NB4 (cell line): ENCODE results near the gene SEC23A.

Source experiments
- DNase-seq: peaks from one replicate; pipeline ENCODE4 v3.0.0; 2010; ENCODE audit warnings: low read depth
- H3K4me3 ChIP-seq: one replicate; pipeline ENCODE4 v1.5.1; 2011; ENCODE audit warnings: mild to moderate bottlenecking, low read depth, low read length, moderate library complexity
- MYC ChIP-seq: IDR thresholded peaks from 2 replicates; pipeline ENCODE4 v1.6.1; 2011; ENCODE audit warnings: low read depth, low read length
- POLR2A ChIP-seq: IDR thresholded peaks from 2 replicates; pipeline ENCODE4 v1.6.1; 2011; ENCODE audit warnings: mild to moderate bottlenecking; ENCODE audit not compliant: insufficient read length; ENCODE audit errors: extremely low read depth
- TF ChIP-seq, protein P1 (sequence below): IDR thresholded peaks from 2 replicates; pipeline ENCODE4 v1.6.1; 2011; ENCODE audit warnings: low read depth, low read length
- TF ChIP-seq, protein P2 (sequence below): IDR thresholded peaks from one replicate; pipeline ENCODE4 v1.5.1; 2012; ENCODE audit warnings: low read depth, low read length

Gene SEC23A

DNA sequence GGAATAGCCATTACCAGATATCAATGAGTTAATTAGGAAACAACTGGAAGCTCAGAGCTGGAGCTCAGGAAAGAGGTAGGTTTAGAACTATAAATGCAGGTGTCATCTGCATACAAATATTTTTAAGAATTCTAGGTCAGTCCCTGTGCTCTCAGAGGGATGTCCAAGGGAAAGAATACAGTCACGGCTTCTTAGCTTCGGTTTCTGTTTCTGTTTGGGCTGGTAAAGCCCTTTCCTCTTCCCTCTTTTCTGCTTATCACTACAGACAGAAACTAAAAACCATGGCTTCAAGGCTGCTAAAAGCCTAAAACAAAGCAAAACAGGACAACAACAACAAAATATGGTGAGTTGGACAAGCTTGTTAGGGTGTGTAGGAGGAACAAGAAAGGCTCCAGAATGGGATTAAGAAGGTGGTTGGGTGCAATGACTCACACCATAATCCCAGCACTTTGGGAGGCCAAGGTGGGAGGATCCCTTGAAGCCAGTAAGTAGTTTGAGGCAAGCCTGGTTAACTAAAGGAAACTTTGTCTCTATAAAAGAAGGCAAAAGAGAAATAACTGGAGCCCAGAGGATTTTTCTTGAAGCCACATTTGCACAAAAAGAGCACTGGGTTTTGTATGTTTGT, 113.0 kb downstream of the SEC23A start:
- peak; percentile 6 for DNase-seq
- no peak overlapping the region for H3K4me3 ChIP-seq
- TF ChIP-seq MYC, result no peak
- TF ChIP-seq, protein P1, sequence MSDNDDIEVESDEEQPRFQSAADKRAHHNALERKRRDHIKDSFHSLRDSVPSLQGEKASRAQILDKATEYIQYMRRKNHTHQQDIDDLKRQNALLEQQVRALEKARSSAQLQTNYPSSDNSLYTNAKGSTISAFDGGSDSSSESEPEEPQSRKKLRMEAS, result no peak
- no peak for TF ChIP-seq POLR2A
- TF ChIP-seq, protein P2, sequence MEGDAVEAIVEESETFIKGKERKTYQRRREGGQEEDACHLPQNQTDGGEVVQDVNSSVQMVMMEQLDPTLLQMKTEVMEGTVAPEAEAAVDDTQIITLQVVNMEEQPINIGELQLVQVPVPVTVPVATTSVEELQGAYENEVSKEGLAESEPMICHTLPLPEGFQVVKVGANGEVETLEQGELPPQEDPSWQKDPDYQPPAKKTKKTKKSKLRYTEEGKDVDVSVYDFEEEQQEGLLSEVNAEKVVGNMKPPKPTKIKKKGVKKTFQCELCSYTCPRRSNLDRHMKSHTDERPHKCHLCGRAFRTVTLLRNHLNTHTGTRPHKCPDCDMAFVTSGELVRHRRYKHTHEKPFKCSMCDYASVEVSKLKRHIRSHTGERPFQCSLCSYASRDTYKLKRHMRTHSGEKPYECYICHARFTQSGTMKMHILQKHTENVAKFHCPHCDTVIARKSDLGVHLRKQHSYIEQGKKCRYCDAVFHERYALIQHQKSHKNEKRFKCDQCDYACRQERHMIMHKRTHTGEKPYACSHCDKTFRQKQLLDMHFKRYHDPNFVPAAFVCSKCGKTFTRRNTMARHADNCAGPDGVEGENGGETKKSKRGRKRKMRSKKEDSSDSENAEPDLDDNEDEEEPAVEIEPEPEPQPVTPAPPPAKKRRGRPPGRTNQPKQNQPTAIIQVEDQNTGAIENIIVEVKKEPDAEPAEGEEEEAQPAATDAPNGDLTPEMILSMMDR, result no peak

DNA sequence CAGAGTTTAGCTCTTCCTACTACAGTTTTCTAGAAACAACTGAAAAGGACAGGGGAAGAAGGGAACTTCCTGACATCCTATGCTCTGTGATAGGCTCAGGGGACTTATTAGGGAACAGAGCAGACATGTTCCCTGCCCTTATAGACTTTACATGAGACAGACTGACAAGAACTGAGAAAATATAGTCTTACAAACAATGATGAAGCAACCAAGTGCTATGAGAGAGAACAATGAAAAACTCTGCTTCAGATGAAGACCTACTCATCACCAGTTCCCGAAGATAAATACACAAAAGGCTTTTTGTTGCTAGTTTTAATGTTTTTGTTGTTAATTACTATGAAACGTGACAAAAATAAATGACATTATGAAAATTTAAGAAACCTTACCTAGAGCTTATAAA, 115.3 kb downstream of the SEC23A start:
- H3K4me3 ChIP-seq, result no peak overlapping the region
- no peak for TF ChIP-seq POLR2A
- DNase-seq, result no peak

DNA sequence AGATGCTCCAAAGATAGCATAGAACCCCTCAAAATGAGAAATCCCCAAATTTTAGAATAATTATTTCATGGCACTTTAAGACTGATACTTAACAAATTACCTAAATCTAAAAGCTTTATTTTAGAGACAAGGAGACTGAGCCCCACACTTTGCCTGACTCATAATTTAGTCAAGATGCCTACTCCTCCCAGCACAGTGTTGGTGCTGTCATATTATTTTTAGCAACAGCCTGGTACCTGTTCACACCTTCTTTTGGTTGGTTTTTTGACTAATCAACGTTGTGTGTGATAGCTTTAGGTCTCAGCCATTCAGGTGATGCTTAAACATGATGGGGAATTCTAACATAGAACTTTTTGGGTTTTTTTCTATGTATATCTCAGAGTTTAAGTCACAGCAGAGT, 120.2 kb downstream of the SEC23A start:
- H3K4me3 ChIP-seq, result no peak overlapping the region
- TF ChIP-seq, protein P2, result no peak
- TF ChIP-seq, protein P1, result no peak
- TF ChIP-seq POLR2A (no peak), MYC (no peak)
- DNase-seq, result no peak

DNA sequence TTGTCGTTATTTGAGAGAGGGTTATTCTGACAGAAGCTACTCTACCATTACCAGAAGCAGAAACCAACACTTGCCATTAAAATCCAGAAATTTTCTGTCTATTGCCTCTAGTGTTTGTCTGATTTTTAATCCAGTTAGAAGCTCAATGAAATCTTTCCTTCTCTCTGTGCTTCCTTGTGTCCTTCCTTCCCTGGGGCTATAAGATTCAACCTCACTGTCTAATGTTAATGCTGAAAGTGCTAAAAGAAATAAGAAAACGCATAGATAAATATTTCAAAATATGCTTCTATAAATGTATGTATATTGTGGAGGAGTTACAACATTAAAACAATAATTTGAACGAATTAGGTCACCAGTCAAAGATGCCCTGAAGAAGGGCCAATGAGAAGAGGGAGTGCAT, 120.8 kb downstream of the SEC23A start:
- no peak overlapping the region for H3K4me3 ChIP-seq
- TF ChIP-seq MYC (no peak), POLR2A (no peak)
- TF ChIP-seq, protein P1, result no peak
- TF ChIP-seq, protein P2, result no peak

More for the DNA sequence above, 120.8 kb downstream of the SEC23A start:
- DNase-seq, result no peak
